ENCODE data around the gene TYSND1. TPM values are rescaled to one million over a fixed set of nuclear protein-coding genes. Genes with fewer than 3 reads are reported as not detected.
"Not testable (repeated sequence)": the region's sequence is repeated elsewhere in the genome, so short reads cannot be mapped to it uniquely, and the experiment has no call there.

Gene TYSND1
- total RNA-seq, 1 donor from 2014 or later, result 22.2 TPM

DNA sequence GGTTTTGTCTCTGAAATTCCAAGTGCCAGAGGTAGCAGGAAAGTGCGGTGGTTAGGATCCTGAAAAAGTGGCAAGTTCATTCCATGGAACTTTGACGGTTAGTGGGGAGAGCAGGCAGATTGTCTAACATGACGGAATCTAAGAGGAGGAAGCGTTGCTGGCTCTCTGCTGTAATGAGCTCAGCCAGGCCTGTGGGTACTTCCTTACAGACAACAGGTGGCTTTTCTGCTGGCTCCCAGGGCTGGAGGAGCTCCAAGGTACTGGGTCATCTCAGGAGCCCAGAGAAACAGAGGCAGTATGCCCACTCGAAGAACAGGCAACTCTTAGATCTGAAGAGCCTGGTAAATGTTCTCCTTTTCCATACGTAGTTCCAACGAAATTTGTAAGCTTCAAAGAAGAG is 10.8 kb downstream of the TYSND1 start:
- peak; percentile 62 for DNase-seq (ENCODE audit: low spot score)

- peak; percentile 67 for DNase-seq (ENCODE audit: low spot score)
Measured at GRCh38 chr10:70135046-70135445, 11.5 kb downstream of the TYSND1 start.

- DNase-seq (ENCODE audit: low spot score), result peak; percentile 94
Measured at GRCh38 chr10:70132098-70133029, 14.1 kb downstream of the TYSND1 start, which contains the start of gene AIFM2. TSS of gene AIFM2 (minus strand) at chr10:70132825. CDS start at chr10:70124084, 8,741 bp downstream.

GRCh38 chr10:70131560-70131937 is 15.0 kb downstream of the TYSND1 start:
- DNase-seq (ENCODE audit: low spot score), result no peak

- peak; percentile 86 for DNase-seq (ENCODE audit: low spot score)
Measured at GRCh38 chr10:70130878-70131559, 15.5 kb downstream of the TYSND1 start.

DNA sequence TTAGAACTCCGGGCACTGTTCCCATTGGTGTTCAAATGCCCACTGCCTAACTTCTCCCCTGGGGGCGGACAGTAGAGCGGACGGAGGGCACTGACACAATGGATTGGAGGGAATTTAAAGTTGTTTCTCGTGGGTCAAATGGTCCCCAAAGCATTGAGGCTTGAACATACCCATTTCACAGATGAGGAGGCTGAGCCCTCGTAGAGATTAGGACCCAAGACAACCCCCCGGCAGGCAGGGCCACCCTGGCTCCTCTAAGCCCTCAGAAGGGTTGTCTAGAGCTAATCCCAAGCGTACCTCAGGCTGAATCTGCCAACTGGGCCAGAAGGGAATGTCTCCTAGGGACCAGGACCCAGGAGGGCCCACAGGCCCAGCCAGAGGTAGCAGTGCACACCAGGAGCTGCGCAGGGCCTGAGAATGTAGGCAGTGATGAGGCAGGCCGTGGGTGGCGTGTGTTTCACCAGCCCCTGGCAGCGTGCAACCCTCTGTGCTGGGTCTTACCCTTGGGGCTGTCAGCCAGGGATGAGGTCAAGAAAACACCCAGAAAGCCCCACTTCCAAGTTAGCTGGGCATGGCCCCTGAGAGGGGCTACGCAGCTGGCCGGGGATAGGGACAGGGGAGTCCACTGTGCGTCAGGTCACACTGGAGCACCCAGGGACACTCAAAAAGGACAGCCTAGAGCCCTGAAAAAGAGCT is 19.7 kb downstream of the TYSND1 start:
- DNase-seq (ENCODE audit: low spot score), result no peak

DNA sequence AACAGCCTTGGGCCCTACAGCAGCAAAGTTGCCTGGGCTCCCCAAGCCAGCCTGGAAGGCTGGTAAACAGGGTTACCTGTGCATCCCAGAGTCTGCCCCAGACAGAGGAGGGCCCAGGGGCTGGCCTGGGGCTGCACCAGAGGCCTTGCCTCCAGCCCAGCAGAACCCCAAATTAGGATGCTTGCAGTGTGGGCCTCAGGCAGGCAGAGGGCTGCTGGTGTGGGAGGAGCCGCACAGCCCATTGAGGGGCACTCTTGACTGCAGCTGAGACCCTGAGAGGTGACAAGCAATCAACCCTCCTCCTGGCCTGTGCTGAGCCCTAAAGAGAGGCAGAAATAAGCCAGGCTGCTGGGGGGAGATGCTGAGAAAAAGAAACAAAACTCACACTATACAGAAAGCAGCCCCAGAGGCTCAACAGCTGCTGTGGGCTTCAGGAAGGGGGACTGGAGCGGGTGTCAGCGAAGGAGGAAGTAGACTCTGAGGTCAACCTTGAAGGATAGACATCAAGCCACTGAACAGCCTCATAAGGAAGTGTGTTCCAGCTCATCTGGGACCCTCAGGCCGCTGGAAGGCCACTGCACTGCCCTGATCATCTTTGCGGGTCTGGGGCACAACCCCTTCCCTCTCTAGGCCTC is 20.5 kb downstream of the TYSND1 start:
- DNase-seq (ENCODE audit: low spot score), result no peak

GRCh38 chr10:70124918-70125317 is 21.6 kb downstream of the TYSND1 start:
- no peak for DNase-seq (ENCODE audit: low spot score)

- no peak for DNase-seq (ENCODE audit: low spot score)
Measured at GRCh38 chr10:70124415-70124814, 22.1 kb downstream of the TYSND1 start.

DNA sequence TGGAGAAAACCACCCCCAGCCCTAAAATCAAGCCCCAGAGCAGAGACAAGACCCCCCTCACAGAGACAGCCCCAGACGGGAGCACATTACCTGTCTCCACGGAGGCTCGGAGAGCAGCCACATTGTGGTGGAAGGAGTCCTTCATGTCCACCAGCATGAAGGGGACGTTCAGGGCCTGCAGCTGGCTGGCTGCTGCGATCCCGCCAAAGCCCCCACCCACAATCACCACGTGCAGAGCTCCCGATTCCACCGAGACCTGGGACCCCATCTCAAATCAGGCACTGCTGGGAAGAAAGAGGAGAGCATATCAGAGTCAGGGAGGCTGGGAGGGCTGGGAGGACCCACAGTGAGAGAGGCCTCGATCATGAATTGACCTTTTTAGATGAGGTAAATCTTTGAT is 22.7 kb downstream of the TYSND1 start:
- no peak for DNase-seq (ENCODE audit: low spot score)

DNA sequence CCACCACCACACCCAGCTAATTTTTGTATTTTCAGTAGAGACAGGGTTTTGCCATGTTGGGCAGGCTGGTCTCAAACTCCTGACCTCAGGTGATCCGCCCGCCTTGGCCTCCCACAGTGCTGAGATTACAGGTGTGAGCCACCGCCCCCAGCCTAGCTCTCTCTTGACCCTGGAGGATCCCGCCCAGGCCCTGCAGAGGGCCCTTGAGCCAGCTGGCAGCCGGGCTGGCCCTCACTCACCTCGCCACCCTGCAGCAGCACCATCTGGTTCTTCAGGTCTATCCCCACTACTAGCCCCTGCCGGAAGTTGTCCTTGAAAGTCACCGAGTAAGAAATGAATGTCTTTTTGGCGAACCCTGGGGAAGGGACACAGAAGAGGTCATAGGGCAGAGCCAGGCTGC is 23.3 kb downstream of the TYSND1 start:
- DNase-seq (ENCODE audit: low spot score), result not testable (repeated sequence)

GRCh38 chr10:70122742-70123141 is 23.8 kb downstream of the TYSND1 start:
- no peak for DNase-seq (ENCODE audit: low spot score)

DNA sequence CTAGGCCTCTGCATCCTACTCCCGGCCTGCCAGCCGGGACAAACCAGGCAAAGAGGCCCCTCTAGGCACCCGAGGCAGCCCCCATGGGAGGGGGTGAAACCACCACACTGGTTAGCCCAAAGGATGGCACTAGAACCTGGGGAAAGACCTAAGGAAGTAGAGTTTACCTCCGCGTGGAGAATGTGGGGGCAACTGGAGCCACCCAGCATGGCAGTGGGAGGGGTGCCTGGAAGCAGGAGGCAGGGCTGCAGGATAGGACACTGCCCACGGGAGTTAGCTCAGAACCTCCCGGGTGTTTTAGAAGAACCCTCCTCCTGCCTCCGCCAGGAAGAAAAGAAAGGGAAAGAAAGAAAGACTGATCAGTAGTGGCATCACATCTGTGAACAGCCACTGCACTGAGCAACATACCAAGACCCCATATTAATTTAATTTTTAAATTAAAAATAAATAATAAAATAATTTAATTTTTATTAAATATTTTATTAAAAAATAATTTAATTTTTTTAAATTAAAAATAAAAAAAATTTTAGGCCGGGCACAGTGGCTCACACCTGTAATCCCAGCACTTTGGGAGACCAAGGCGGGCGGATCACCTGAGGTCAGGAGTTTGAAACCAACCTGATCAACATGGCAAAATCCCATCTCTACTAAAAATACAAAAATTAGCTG is 25.1 kb downstream of the TYSND1 start:
- no peak for DNase-seq (ENCODE audit: low spot score)

DNA sequence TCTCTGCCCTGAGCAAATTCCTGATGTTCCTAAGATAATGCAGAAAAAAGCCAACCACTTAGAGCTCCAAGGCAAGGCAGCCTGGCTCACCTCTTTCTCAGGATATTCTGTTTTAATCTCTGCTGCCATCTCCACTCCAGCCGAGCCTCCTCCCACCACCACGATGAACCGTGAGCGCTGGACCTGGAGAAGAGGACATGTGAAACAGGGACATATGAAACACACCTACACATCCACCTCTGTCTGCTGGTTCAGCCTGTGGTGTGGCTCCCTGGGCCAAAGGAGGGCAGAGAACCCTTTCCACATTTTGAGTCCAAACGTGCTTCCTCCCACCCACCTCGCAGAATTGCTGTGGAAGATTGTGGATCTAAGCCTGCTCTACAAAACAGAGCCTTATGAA is 26.1 kb downstream of the TYSND1 start:
- no peak for DNase-seq (ENCODE audit: low spot score)

- DNase-seq (ENCODE audit: low spot score), result no peak
Measured at GRCh38 chr10:70119623-70120022, 26.9 kb downstream of the TYSND1 start.

DNA sequence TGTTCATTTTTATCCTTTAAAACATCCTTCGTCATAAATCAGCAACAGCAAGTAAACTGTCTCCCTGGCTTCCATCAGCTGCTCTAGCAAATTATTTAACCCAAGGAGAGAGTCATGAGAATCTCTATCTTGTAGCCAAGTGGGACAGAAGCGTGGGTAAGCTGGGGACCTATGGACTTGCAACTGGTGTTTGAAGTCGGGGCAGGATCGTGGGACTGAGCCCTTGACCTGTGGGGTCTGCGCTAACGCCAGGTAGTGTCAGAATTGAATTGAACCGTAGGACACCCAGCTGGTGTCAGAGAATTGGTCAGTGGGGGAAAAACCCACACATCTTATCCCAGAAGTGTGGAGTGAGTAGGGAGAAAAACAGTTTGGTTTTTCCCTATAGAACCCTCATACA is 27.3 kb downstream of the TYSND1 start:
- no peak for DNase-seq (ENCODE audit: low spot score)

- no peak for DNase-seq (ENCODE audit: low spot score)
Measured at GRCh38 chr10:70118196-70118595, 28.3 kb downstream of the TYSND1 start.

- no peak for DNase-seq (ENCODE audit: low spot score)
Measured at GRCh38 chr10:70117646-70118045, 28.9 kb downstream of the TYSND1 start.

- no peak for DNase-seq (ENCODE audit: low spot score)
Measured at GRCh38 chr10:70115948-70116682, 30.4 kb downstream of the TYSND1 start.

DNA sequence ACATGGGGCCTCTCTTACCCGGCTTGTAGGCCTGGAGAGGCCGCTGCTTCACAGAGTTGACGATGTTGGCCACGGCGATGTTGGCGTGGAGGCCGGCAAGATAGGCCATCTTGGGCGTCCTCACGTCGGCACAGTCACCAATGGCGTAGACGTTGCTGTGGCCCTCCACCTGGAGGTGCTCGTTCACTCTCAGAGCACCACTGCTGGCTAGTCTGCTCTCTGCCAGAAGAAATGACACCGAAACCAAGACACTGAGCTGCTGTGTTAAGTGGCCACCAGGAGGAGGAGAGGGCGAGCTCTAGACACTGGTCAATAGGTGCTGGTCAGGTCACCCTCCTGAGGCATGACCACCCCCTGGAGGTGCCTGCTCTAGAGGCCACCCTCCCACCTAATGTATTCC is 31.6 kb downstream of the TYSND1 start:
- no peak for DNase-seq (ENCODE audit: low spot score)
